HG03457 (cell line): ENCODE results near the gene MCRIP1.

Source experiments
- ATAC-seq: cut with Tn5 transposase; IDR thresholded peaks from one replicate; pipeline ENCODE4 v1.9.1; 2021; ENCODE audit warnings: moderate number of reproducible peaks; ENCODE audit not compliant: unreplicated experiment

The MCRIP1 gene, protein sequence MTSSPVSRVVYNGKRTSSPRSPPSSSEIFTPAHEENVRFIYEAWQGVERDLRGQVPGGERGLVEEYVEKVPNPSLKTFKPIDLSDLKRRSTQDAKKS

DNA sequence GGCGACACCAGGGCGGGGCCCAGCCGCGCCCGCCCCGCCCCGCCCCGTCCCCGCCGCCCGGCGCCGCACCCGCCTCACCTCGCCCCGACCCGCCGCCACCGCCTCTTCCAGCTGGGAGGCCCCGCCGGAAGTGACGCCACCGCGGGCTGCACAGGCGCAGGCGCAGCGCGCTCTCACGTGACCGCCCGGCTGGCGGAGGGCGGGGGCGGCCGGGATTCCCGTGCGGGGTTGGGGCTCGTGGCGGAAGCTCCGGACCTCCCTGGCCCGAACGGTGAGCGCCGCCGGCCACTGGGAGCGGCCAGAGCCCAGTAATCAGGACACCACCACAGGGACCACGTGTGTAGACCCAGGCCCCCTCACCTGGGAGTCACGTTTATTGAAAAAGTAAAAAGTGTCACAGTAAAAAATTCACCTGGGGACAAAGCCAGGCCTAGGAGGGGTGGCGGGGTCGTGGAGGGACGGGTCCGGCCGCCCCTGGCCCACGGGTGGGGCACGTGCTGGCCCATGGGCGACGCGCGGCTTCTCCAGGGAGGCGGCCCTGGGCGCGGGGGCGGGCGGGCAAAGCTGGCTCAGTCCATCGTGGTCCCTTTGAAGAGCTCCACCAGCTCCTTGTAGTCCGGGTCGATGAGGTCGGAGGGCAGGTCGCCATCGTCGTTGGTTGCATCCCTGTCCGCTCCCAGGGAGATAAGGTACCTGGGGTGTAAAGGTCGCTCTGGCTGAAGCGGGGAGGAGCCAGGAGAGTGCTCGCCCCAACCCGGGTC lies at the start of gene MCRIP1:
MCRIP1 (minus strand) TSS at position 132 of the 761 bp plus-strand sequence. CDS start 8,785 bp downstream, outside the sequence.
- peak; percentile 47 for ATAC-seq

DNA sequence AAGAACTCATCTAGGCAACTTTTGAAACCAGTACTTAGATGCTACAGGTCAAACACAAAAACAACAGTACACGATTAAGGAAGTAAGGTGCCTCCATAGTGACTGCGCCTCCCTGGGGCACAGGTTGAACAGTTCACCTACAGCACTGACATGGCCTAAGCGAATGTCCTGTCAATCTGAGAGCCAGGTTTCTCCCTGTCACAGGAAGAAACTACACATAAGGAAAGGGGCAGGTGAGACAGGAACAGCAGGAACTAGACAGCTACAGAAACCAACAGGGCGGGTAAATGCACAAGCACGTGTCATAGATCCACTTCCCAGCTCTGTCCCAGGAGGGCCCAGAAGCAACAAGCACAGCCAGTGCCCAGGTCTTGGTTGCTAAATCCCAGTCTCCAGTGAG lies 46.0 kb upstream of the MCRIP1 start:
- no peak for ATAC-seq

DNA sequence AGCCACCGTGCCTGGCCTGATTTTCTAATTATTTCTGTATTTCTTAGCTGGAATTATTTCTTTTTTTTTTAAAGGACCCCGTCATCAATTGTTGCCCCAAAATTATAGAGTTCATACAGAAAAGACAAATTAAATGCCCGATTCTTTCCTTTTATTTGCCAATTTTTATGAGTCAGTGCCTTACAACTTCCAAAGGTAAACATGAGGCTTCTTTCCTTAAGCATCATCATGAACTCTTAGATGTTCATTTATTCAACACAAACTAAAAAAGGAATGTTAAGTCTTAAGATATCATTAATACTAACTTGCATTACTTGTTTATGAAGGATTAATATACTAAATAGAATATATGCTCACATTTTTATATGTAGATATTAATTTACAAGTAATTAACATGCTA lies 45.2 kb upstream of the MCRIP1 start:
- ATAC-seq = no peak

DNA sequence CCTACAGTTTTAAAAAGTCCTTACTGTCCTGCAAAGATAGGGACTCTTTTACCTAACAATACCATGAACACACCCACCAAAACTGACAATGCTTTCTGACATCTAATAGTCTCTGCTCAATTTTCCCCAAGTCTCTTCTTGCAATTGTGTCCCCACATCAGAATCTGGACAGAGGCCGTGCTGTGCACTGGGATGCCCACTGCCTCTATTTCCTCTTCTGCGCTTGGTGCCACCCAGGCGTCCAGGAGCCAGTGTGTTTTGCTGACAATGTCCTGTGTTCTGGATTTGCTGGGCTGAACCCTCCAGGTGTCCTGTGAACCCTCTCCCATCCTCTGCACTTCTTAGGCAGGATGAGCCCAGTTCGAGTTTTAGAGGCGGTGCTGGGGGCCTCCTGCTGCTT lies 44.5 kb upstream of the MCRIP1 start:
- no peak for ATAC-seq

DNA sequence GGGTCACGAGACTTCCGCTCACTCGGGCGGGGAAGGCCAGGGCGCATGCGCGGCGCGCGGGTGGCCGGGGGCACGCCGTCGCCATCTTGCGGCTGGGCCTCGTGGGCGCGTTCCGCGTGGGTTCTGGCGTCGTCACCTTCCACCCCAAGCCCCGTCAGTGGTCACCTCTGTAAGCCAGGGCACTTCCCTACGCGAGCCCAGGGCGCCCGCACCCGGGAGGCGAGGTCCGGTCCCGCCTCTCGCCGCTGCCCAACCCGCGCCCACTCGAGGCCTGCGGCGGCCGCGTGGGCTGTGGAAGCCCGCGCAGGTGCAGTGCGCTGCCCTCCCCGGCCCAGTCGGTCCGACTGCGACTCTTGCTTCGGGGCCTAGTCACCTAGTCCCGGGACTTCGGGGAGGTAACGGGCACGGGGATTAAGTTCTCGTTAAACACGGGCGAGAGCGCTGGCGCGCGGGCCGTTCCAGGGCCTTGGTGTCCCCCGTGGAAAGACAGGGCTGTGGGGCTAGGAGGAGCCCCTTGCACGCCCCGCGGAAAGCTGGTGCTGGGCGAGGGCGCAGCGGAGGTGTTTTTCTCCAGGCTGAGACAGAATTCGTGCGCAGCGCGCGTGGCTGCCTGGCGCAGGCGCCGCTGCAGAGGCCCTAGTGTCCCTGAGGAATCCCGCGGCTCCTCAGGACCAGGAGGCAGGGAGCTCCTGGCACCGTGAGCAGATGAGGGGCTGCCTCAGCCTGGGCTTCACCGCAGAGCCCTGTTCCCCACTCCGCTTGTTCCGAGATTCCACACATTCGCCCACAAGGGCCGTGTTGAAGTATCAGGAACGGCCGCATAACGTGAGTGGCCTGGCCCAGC lies 38.5 kb upstream of the MCRIP1 start:
- peak; percentile 32 for ATAC-seq

DNA sequence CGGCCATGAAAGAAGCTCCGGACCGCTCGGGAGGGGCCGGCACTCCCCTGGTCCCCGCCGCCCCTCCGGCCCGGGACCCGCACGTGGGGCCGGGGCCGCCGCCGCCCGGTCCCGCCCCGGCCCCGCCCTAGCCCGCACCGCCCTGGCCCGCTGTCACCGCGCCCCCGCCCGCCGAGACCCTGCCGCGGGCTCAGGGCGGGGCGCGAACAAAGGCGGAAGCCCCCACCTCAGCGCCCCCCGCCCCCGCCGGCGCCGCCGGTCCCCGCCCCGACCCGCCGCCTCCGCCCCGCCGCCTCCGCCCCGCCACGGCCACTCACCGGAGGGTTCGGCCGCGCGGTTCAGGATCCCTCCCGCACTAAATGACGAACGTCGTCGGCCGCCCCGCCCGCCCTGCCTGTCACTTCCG lies 37.9 kb upstream of the MCRIP1 start, which contains the start of gene ARHGDIA:
ARHGDIA (minus strand) TSS at position 357 of the 406 bp plus-strand sequence. CDS start 1,407 bp downstream, outside the sequence.
- ATAC-seq = peak; percentile 7

DNA sequence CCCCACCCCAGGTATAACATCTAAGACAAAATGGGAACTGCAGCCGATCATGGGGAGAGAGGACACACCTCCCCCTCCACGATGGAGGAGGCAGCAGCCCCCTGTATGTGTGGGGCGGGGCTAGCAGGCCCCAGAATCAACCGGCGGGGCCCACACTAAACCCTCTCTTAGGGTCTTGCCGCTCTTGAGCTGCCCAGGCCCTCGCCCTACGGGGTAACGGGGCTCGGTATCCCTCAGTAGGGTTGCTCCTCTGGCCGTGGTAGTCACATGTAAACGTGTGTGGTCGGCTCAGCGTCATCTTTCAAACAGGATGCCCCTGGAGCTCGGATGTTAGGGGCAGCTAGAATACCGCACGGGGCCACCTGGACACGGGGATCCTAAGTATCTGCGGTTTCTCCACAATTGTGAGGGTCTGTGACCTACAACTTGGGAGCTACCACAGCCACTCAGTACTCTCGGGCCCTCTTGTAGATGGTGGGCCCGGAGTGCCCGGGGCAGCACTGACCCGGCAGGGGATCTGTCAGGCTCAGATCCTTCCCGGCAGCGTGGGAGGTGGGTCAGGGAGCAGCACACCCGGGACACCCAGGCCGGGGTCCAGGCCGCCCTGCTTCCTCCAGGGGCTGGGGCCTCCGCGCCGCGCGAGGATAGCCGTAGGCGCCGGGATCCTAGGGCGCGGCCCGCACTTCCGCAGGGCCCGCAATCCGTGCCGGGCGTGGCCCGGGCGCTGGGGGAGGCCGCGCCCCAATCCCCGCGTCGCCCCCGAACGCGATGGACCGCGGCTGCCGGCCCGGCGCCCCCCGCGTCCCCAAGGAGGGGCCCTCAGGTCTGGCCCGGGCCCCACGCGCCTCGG lies 37.3 kb upstream of the MCRIP1 start:
- peak; percentile 14 for ATAC-seq

DNA sequence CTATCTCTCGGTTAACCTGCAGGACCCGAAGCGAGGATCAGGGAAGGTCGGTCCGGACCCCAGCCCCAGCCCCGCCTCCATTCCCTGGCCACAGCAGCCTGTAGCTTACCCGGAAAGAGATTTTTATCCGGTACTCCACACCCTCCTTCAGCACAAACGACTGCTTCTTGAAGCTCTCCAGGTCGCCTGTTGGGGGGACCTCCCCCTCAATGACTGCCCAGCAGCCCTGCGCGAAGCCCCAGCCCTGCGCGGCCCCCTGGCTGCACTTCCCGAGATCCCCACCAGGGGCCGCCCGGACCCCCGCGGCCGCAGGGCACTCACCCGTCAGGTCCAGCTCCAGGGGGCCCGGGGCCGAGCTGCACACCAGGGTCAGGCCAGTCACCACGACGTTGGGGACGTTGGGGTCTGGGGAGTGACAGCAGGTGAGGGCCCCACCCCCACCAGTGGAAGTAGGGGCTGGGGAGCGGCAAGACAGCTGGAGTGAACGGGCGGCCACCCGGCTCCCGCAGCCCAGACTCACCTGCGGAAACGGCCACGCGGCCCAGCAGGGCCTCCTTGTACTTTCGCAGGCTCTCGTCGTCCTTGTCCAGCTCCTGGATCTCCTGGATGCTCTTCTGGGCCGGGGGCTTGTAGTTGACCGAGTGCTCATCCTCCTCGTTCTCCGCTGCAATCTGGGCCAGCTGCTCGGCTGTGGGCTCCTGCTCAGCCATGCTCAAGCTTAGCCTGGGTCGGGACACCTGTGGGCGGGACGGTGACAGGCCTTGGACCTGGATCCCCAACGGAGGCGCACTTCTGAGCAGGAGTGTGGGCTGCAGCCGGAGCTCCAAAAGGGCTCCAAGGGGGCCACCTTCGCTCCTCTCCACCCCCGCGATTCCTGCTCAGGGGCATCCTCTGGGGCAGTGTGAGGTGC lies 36.4 kb upstream of the MCRIP1 start:
- no peak for ATAC-seq

DNA sequence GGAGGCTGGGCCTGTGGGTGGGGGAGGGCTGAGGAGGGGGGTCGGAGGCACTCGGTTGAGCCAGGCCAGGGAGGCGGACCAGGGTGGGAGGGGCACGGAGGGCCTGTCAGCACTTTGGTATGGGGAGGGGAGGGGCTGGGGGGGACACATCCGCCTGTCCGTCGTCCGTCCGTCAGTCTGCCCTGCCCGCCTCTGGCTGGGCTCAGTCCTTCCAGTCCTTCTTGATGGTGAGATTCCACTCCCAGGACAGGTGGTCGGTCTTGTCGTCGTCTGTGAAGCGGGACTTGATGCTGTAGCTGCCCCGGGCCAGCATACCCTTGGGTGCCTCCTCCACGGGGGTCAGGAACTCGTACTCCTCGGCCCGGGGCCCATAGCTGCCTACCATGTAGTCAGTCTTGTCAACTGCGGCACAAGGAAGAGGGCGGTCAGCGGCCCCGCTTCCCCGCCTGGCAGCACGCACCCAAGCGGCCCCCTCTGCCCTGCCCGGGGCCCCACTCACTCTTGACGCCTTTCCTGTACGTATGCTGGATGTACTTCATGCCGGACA lies 35.7 kb upstream of the MCRIP1 start:
- ATAC-seq = no peak

DNA sequence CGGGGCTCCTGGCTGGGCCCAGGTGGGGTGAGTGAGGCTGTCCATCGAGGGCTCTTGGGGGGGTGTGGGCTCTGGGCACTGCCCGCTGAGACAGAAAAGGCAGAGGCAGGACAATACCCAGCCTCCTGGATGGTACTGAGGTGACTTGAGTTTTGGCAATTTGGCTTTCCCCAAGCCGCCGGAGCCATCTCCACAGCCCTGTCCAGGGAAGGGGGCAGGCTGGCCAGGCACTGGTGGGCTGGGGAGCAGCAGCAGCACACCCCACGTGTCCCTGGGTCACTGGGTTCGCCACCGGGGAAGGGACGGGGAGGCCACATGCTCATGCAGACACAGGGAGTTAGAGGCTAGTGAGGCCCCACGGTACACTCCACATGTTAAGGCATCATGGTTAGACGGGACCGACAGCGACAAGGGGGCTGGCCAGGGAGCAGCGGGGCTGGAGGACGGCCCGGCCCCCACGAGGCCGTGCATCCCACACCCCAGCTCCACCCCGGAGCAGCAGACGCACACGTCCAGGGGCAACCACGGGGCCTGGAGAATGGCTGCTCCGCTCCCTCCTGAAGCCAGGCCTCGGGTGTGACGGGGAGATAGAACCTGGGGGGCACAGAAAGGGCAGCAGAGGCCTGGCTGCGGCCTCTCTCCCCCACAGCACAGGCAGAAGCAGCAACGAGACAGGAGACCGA lies 35.0 kb upstream of the MCRIP1 start:
- ATAC-seq = no peak

DNA sequence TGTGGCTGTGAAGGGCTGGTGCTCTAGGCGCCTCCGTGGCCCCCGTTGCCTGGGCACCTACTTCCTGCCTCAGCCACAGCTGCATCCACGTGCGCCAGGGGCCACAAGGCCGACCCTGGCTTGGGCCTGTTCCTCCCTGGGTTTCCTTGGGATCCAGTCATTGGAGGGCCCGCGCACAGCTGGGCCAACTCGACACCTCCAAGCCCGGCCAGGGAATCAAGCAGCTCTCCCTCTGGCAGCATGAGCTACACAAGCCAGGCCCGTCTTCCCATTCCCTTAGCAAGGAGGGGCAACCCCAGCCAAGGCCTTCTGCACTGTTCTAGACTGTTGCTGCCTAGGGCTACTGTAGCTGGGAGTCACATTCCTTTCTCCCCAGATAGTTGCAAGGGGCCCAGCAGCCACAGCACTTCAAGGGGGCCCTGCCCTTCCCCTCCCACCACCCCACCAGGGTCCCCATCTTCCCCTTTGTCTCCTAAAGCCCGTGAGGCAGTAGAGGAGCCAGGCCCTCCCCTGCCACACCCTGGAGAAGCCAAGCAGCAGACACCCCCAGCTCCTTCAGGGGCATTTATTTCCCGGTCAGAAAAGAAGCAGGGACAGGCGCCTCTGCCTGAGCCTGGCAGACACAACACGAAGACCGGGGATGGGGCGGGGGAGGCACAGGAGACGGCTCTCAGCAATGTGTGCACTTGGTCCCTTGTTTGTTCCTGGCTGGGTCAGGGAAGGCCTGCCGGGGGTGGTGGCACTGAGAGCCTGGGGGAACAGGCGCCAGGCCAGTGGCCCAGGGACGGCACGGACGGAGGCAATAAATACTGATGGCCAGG lies 34.3 kb upstream of the MCRIP1 start:
- ATAC-seq = no peak

DNA sequence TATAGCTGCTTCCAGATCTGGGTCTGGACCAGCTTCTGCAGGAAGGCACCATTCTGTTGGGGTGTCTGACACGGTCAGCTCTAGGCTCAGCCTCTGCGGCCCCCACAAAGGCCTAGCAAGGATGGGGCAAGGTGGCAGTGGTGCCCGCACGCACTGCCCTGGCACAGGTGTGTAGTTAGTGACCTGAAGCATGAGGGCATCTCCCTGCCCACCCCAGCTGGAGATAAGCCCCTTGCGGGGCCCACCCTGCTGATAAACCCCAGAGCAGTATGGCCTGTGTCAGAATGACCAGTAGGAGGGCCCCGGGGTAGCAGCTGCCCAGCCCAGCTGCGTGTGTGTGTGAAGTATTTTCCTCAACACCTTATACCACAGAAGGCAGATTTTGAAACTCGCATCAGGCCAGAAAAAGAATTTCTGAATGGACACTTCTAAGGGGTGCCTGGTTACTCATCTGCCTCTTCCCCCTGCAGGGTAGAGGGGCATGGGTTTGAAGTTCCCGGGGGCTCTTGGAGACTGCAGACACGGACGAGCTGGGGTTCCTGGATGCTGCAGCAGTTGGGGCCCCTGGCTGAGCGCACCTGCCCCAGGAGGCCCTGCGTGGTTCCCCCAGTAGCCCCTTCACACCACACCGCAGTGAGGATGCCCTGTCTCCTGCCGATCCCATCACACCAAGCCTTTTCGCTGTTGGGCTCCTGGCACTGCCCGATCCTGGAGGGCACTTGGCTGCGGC lies 33.5 kb upstream of the MCRIP1 start:
- no peak for ATAC-seq

DNA sequence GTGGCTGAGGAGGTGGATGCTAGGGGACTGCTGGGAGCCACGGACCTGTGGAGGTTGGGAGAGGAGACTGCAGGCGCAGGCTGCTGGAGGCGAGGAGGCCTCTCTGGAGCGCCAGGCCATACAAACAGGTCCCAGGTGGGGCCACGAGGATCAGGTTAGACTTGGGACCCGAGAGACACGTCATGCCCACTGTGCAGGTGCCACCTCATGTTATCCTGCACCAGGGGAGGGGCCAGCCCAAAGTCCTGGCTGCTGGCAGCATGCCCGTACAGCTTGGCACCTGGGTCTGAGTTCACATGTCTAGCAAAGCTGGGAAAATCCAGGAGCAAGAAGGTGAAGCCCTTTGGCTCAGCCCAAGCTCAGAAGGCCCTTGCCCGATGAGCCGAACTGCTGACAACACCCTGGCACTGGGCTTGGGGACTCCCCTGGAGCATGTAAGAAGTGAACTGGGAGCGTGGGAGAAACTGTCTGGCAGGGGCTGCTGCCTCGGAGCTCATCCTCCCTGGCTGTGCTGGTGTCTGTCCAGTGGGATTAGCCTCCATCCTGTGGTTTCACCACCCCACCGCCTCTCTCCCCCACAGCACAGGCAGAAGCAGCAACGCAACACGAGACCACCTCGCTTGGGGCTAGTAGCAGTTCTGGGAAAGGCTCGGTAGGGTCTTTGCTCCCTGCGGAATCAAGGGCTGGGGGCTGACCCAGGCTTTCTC lies 32.8 kb upstream of the MCRIP1 start:
- ATAC-seq = no peak

DNA sequence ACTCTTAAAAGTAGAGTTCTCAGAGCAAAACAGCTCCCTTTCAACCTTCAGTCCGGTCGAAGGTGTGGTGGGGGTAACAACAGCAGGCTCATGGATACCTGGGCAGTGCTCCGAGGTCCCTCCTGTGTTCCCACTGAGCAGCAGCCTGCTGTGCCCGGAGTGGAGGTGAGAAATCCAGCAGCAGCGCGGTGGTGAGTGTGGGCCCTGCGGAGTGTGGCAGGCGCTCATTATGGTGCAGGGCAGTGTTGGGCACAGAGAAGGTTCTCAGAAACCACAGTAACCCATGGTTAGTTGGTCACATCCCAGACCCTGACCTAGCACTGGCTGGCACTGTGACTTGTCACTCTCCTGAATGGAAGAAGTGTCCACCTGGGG lies 32.3 kb upstream of the MCRIP1 start:
- ATAC-seq = no peak

DNA sequence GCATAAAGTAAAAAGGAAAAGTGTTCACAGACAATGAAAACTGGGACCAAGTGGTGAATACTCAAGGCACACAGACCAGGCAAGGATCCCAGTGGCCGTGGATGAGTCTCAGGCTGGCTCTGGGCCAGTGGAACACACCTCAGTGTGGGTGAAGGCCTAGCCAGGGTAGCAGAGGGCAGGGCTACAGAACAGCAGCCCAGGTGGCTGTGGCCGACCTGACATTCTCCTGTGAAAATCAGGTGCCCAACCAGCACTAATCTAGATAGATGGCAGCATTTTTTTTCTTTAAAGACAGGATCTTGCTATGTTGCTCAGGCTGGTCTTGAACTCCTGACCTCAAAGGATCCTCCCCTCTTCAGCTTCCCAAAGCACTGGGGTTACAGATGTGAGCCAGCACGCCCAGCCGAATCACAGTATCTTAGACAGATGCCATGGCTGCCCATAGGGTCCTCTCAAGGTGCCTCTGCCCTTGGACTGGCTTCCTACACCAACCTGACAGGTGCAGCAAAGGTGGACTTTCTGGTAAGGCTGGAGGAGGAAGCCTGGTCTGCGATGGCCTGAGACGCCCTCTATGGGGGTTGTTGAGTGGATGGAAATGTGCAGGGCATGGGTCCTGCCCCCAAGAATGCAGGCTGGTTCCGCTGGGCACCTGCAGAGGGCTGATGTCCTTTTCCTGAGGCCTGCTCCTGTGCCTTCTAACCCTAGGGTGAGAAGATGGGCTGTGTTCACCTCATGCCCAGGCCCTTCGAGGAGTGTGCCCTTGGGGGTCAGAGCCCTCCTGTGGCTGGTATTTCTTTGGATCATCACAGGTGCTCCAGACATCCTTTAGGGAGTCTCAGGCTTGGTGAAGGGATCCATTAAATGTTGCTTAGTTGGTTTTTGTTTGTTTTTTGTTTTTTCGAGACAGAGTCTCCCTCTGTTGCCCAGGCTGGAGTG lies 31.0 kb upstream of the MCRIP1 start:
- ATAC-seq = no peak
